HEK293 (cell line): Measurements from ENCODE around the gene MYMK.

Source experiments
- ZNF311 ChIP-seq: fragments of 450-650 bp; formaldehyde crosslinking; IDR thresholded peaks from 2 replicates; pipeline ENCODE4 v1.5.1; 2017; ENCODE audit warnings: missing biosample characterization, missing genetic modification characterization, borderline replicate concordance
- TF ChIP-seq, protein P1 (sequence below): fragments of 450-650 bp; formaldehyde crosslinking; IDR thresholded peaks from 2 replicates; pipeline ENCODE4 v1.5.1; 2016; ENCODE audit warnings: missing biosample characterization, missing genetic modification characterization

DNA sequence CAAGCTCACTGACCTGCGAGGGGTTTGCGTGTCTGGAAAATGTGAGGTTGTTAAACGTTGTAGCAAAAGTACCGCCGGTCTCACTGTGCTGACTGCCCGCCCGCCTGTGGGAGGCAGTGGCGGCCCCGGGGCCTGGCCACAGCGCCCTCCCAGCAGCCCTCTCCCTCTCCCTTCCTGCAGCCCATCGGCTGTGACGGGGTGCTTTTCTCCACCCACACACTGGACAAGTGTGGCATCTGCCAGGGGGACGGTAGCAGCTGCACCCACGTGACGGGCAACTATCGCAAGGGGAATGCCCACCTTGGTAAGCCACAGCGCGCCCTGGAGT lies 15.9 kb upstream of the MYMK start:
- no peak for TF ChIP-seq ZNF311
- TF ChIP-seq, protein P1, sequence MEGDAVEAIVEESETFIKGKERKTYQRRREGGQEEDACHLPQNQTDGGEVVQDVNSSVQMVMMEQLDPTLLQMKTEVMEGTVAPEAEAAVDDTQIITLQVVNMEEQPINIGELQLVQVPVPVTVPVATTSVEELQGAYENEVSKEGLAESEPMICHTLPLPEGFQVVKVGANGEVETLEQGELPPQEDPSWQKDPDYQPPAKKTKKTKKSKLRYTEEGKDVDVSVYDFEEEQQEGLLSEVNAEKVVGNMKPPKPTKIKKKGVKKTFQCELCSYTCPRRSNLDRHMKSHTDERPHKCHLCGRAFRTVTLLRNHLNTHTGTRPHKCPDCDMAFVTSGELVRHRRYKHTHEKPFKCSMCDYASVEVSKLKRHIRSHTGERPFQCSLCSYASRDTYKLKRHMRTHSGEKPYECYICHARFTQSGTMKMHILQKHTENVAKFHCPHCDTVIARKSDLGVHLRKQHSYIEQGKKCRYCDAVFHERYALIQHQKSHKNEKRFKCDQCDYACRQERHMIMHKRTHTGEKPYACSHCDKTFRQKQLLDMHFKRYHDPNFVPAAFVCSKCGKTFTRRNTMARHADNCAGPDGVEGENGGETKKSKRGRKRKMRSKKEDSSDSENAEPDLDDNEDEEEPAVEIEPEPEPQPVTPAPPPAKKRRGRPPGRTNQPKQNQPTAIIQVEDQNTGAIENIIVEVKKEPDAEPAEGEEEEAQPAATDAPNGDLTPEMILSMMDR, result no peak
